ENCODE results near the gene LRRC37A.
"Not testable (repeated sequence)": the region's sequence is repeated elsewhere in the genome, so short reads cannot be mapped to it uniquely, and the experiment has no call there.

The LRRC37A gene

DNA sequence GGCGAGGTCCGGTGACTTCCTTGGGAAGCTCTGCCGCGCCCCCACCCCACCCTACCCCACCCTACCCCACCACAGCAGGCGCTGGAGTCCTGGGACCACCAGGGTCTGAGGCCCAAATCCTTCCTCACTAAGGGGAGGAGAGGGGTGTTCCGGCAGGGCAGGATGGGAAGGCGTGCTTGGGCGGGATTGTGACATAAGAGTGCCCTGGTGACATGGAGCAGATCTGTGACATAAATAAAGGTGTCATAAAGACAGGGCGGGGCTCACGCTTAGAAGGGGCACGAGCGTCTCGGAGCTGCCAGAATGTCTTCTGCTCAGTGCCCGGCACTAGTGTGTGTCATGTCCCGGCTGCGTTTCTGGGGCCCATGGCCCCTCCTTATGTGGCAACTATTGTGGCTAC is at the start of gene LRRC37A:
Gene LRRC37A, plus strand, starts transcription at position 301 of the 400 bp plus-strand sequence. Its CDS starts 3 bp downstream, at position 304.
- not testable (repeated sequence) for H3K4me3 ChIP-seq (ENCODE audit: low read length)

DNA sequence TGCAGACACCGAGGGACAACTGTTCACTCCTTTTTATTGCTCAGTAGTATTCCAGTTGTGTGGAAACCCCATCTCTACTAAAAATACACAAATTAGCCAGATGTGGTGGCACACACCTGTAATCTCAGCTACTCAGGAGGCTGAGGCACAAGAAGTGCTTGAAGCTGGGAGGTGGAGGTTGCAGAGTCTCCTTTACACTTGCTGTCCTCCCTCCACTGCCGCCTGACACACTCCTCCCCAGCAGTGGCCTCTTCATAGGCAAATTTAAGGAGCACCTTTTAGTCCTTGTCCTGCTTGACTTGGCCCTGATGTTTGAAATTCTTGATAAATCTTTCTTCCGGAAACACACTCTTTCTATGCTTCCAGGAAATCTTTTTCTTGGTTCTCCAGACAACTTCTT is 45.8 kb upstream of the LRRC37A start:
- not testable (repeated sequence) for H3K4me3 ChIP-seq (ENCODE audit: low read length)

DNA sequence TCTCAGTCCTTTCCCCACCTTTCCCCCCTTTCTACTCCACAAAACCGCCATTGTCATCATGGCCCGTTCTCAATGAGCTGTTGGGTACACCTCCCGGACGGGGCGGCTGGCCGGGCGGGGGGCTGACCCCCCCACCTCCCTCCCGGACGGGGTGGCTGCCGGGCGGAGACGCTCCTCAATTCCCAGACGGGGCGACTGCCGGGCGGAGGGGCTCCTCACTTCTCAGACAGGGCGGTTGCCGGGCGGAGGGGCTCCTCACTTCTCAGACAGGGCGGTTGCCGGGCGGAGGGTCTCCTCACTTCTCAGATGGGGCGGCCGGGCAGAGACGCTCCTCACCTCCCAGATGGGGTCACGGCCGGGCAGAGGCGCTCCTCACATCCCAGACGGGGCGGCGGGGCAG is 42.1 kb upstream of the LRRC37A start:
- not testable (repeated sequence) for H3K4me3 ChIP-seq (ENCODE audit: low read length)

DNA sequence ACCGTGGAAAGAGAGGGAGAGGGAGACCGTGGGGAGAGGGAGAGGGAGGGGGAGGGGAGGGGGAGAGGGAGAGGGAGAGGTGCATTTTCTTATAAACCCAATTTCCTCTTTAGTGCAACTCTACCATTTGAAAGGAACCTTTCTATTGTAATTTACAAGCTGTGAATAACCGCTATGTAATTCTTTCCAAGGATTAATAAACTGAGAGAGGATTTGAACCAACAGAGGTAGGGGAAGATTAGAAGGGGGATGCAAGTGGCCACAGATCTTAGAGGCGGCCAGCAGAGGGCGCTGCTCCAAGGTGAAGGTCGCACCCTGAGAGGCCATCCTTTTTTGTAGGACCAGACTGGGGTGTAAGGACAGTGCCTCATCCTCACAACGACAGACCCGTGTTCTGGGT is 41.2 kb upstream of the LRRC37A start:
- not testable (repeated sequence) for H3K4me3 ChIP-seq (ENCODE audit: low read length)

DNA sequence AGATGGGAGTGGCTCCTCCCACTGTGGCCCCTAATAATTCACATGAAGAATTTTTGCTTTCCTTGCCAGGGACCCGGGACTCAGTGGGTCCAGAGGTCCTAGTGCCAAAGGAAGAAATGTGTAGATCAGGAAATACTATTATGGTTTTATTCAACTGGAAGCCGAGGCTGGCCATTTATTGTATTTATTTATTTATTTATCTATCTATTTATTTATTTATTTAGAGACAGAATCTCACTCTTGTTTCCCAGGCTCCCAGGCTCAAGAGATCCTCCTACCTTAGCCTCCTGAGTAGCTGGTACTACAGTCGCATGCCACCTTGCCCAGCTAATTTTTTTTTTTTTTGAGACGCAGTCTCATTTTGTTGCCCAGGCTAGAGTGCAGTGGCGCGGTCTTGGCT is 40.7 kb upstream of the LRRC37A start:
- H3K4me3 ChIP-seq (ENCODE audit: low read length), result not testable (repeated sequence)

DNA sequence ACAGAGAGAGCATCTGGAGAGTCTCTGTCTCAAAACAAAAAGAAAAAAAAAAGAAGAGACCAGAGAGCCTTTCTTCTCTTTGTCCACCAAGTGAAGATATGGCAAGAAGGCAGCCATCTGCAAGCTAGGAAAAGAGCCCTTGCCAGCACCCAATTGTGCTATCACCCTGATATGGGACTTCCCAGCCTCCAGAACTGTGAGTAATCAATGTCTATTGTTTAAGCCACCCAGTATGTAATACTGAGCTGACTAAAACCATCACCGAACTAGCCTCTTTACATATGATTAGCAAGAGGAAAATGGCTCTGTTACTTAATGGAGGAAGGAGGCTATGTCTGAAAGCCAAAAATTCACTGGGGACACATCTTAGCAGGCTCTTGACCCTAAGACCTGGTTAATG is 38.6 kb upstream of the LRRC37A start:
- not testable (repeated sequence) for H3K4me3 ChIP-seq (ENCODE audit: low read length)

DNA sequence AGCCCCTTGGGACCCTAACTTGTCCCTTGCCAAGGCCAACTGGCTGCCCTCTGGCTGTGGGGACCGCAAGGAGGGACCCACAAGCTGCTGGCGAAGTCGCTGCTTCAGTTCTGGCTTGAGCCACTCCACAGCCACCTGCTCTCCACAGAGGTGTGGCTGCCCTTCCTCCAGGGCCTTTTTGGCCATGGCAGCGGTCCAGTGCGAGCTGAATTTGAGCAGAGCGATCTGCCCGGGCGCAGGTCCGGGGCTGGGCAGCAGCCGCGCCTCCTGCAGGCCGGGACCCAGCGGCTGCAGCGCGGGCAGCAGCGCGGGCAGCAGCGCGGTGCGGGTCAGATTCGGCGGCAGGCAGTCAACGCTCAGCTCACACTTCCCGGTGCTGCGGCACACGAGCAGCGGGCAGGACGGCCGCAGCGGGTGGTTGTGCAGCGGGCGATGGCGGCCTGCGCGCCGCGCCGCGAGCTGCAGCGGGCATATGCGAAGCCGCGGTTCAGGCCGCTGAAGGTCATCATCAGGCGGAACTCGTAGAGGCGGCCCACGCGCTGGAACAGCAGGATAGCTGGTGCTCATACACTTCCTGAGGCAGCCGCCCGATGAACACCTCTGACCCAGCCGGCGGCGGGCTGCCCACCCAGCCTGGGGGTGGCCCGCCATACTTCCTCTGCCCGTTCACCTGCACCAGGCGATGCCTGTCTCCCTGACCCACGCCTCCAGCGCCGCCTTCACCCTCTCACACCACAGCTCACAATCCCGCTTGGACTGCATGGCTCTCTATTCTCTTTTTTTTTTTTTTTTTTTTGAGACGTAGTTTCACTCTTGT is 34.9 kb upstream of the LRRC37A start:
- H3K4me3 ChIP-seq (ENCODE audit: low read length), result peak overlapping the region; percentile 42; the same call in 1 of the 2 replicates

DNA sequence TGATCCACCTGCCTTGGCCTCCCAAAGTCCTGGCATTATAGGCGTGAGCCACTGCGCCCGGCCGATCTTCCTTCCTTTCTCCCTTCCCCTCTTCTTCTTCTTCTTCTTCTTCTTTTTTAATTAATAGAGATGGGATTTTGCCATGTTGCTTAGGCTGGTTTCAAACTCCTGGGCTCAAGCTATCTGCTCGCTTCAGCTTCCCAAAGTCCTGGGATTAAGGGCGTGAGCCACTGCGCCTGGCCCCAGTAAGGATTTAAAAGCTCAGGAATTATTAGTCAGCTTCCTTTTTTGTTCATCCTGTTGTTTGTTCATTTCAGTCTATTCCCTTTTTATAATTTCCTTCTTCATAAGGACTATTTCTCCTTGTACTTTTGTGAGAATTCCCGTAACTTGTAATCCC is 32.7 kb upstream of the LRRC37A start:
- no peak overlapping the region for H3K4me3 ChIP-seq (ENCODE audit: low read length)
- no peak for TF ChIP-seq ZNF274 (IDR thresholded peaks at IDR 0.05; ENCODE audit: low read depth, low read length)

DNA sequence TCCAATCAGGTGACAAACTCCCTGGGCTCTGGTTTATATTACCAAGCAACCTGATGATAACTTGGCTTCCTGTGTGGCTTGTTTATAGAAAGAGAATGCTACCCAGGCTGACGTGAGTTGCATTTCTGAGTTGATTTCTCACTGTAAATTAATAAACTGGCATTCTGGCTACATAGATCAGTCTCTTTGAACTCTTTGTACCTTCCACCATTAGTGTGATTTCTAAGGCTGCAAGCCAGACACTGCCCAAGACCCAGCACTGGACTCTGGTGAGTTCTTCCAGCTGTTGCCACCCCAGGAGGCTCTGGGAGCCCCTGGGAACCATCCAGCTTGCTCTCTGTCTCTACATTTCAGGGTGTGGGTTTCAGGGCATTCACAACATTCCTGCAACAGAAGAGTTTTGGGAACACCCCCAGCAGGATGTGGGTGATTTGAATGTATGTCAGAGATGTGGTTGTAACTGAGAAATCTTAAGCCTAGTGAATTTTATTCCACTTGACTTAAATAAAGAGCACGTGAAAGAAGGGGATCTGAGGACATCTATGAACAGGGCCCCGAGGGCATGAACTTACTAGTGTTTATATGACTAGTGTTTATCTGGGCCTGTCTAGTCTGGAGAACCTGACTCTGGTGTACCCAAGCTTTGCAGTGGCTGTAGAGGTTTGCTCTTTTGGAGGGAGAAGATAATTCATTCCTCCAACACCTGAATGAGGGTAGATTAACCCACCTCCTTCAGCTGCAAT is 30.3 kb upstream of the LRRC37A start:
- H3K4me3 ChIP-seq (ENCODE audit: low read length), result no peak overlapping the region
- no peak for TF ChIP-seq ZNF274 (IDR thresholded peaks at IDR 0.05; ENCODE audit: low read depth, low read length)

DNA sequence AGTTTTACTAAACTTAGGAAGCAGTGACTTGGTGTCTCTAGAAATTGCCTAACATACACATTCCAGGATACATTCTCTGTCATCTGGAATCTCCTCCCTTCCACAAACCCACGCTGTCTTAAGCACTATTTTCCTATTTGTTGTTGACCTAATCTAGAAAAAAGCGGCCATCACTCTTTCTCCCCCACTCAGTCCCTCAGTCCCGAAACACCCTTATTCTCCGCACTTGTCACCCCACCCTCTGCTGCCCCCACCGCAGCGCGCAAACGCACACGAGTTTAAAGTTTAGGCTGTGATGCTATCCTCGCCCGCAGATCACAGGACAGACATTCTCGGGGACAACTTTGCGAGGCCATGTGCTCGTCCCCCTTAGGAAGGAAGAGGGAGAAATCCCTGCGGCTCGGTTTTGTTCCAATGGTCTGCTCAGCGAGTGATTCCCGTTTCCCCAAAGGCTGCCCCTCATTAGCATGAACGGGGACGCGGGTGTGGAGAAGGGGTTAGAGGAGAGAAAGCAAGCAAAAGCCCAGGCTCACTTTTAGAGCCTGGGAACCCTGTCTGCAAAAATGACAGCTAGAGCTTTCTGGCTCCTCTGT is 28.8 kb upstream of the LRRC37A start:
- H3K4me3 ChIP-seq (ENCODE audit: low read length), result peak overlapping the region; percentile 48; the same call in 1 of the 2 replicates

DNA sequence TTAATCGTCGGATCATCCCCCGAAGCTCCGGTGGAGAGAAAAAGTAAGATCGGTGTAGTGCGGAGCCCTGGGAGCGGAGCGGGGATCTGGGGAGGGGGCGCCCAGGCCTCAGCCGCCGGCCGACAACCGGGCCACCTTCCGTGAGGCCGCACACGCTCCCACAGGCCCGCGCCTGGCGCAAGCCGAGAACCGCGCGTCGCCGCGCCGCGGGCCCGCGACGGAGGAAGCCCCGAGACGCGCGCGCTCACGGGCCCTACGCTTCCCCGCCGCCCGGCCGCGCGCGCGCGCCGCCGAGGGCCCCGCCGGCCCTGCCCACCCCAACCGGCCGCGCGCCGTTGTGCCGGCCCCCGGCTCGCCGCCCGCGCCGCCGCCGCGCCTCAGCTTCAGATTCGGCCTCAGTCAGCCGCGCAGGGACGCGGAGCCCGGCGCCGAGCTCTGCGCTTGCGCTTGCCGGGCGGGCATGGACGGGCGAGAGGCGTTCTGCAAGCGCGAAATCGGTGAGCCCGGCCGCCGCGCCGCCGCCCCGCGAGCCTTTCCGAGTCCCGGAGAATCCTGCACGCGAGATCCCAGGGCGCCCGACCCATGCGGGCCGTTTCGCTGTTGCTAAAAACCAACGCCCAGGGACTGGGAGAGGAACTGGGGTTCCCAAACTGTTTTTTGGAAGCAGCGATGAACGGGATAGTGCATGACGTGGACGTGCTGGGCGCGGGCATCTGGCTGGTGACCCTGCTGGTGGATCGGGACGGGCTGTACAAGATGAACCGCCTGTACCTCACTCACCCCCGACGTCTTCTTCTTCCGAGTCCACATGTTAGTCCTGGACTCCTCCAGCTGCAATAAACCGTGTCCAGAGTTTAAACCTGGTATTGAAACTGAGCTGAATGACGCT is 28.0 kb upstream of the LRRC37A start:
- H3K4me3 ChIP-seq (ENCODE audit: low read length), result peak overlapping the region; percentile 75
- no peak for TF ChIP-seq ZNF274 (IDR thresholded peaks at IDR 0.05; ENCODE audit: low read depth, low read length)

DNA sequence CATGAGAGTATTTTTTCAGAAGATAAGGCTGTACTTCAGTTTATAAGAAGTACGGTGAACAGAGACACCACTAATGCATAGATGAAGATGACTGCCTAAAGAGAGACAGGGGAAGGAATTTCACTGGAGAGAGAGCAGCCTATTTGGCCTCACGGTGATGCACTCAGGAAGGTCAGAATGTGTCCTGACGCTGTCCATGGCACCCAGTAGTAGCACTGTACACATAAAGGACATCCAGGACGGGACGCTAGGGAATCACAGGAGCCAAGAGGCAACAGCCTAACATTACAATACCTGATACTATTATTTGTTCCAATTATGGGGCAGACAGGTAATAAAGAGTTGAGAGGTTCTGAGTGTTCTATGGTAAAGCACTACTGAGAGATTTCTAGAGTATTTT is 24.9 kb upstream of the LRRC37A start:
- H3K4me3 ChIP-seq (ENCODE audit: low read length), result no peak overlapping the region
- TF ChIP-seq ZNF274 (IDR thresholded peaks at IDR 0.05; ENCODE audit: low read depth, low read length), result no peak

DNA sequence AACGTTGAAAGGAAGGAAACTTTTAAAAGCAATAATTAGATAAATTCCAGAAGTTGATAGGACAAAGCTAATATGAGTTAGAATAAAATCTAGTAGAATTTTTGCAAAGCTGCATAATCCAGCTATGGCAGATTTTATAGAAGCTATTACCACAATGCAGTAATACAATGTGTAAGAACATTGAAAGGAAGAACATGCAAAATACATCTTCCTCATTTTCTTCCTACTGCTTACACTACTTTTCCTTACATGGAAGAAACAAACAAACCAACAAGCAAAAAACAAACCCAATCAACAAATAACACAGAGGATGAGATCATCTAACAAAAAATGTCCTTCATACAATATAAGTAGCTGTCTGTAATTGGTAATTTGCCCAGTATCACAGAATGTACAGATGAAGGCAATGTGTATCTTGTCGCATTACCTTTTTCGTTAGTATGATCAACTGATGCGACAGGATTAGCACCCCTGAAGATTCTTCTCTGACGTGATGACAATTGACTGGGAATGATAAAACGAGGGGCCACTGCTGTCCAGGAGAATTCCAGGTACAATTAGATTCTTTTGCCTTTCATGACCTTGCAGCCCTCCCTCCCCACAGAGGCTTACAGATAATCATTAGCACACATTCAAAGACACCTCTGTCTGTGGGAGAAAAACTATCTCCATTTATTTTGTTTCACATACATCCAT is 21.2 kb upstream of the LRRC37A start:
- no peak for TF ChIP-seq ZNF274 (IDR thresholded peaks at IDR 0.05; ENCODE audit: low read depth, low read length)
- H3K4me3 ChIP-seq (ENCODE audit: low read length), result no peak overlapping the region

DNA sequence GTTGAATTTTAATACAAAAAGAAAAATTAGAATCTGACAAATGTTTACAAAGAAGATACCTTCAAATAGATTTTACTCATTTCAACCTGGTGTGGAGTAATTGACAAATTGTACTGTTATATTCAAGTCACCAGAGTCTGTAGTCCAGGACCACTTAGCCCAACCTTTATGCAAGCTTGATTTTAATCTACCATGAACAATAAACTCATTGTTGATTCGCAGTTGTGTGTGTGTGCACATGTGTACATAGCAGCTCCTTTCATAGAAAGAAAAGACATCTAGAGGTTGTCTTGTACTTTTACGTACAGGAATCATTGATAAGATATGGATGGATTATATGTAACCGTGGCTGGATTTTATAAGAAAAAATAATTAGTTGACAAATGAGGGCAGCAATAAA is 20.7 kb upstream of the LRRC37A start:
- TF ChIP-seq ZNF274 (IDR thresholded peaks at IDR 0.05; ENCODE audit: low read depth, low read length), result no peak

DNA sequence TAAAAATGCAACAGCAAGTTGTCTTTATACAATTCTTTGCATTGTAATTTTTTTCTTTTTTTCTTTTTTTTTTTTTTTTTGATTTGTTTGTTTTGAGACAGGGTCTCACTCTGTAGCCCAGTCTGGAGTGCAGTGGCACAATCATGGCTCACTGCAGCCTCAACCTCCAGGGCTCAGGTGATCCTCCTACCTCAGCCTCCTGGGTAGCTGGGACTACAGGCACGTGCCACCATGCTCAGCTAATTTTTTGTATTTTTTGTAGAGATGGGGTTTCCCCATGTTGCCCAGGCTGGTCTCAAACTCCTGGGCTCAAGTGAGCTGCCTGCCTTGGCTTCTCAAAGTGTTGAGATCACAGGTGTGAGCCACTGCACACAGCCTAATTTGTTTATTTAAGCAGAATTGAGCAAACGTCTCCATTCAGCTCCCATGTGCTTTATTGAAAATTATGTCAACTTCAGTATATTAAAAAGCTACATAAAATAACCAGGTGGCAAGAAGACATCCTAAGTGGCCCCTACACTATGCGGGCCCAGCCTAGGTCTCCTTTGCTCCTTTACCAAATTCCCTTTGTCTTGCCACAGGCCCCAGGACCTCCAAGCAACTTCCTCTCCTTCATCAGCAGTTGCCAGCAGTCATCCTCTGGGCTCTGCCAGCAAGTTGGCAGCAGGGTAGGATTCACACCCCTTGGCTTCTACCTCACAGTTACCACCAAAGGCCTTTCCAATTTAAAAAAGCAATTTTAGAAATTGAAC is 18.0 kb upstream of the LRRC37A start:
- not testable (repeated sequence) for H3K4me3 ChIP-seq (ENCODE audit: low read length)

More for the DNA sequence above, 20.7 kb upstream of the LRRC37A start:
- H3K4me3 ChIP-seq (ENCODE audit: low read length), result no peak overlapping the region

DNA sequence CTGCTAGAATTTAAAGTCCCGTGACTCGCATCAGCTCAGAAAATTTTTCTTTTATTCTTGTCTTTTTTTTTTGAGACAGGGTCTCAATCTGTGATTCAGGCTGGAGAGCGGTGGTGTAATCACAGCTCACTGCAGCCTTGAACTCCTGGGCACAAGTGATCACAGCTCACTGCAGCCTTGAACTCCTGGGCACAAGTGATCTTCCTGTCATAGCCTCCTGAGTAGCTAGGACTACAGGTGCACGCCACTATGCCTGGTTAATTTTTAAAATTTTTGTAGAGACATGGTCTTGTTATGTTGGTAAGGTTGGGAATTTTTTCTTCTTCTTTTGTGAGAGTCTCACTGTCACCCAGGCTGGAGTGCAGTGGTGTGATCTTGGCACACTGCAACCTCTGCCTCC is 13.6 kb upstream of the LRRC37A start:
- H3K4me3 ChIP-seq (ENCODE audit: low read length), result not testable (repeated sequence)

DNA sequence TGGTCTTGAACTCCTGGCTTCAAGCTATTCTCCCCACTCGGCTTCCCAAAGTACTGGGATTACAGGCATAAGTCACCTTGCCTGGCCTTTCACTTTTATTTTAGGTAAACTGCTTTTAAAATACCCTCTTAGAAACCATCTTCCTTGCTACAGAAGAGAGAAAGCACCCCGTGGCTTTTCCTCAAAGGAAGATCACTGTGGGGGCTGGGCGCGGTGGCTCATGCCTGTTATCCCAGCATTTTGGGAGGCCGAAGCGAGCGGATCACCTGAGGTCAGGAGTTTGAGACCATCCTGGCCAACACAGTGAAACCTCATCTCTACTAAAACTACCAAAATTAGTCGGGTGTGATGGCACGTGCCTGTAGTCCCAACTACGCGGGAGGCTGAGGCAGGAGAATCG is 12.3 kb upstream of the LRRC37A start:
- H3K4me3 ChIP-seq (ENCODE audit: low read length), result not testable (repeated sequence)

DNA sequence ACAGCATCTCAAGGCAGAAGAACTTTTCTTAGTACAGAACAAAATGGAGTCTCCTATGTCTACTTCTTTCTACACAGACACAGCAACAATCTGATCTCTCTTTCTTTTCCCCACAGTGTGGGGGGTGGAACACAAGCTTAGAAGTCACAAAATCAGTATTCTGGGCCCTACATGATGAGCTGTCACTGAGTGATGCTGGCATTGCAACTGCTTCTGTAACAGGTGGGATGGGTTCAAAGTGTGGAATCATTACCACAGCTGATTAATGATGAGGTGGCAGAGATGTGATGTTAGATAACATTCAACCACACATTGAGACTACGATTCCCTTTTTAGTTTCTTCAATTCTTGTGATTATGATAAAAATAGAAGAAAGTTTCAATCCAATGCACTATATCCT is 10.5 kb upstream of the LRRC37A start:
- H3K4me3 ChIP-seq (ENCODE audit: low read length), result not testable (repeated sequence)

DNA sequence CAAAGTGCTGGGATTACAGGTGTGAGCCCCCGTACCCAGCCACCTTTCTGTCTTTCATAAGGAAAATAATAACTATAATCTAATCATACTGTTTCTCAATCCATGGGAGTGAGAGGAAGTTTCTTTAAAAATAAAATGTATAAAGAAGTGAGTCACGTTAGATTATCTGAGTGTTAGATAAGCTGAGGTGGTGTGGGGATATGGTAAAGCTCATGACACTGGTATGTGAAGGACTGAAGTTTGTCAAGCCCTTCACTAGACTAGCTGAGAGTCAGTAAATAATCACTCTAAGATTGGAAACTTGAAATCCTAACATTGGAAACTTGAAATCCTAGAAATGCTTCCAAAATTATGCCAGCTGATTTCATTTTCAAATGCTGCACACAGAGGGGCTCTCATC is 9.4 kb upstream of the LRRC37A start:
- not testable (repeated sequence) for H3K4me3 ChIP-seq (ENCODE audit: low read length)

Data from GM08714 (cell line).